Measurements from ENCODE around the gene RRAS2. TPM values are rescaled to one million over a fixed set of nuclear protein-coding genes. Genes with fewer than 3 reads are reported as not detected.

The RRAS2 gene
- total RNA-seq, 4 donors from 2014 or later = 40.7 to 75.4 (median 58.0) TPM

GRCh38 chr11:14308114-14308896, 50.7 kb downstream of the RRAS2 start:
- WGBS = 35% methylated on average over 5 of the region's 5 CpGs
- H3K4me1 ChIP-seq = peaks cover 31 to 54% (median 46%) of the 10 kb centered on the region in 4 donors
- H3K27ac ChIP-seq (replicated peaks in 1 of 4) = no peak overlapping the region
- H3K27me3 ChIP-seq = no peaks in the 10 kb centered on the region
- intact Hi-C loops (cut with DNase I) = loop anchor here (5.0 kb wide), 1 partner anchor 49 kb away; the partner anchor contains the start of gene RRAS2
- DNase-seq (ENCODE audit: extremely low spot score) = no peak
- no peaks in the 10 kb centered on the region for H3K9me3 ChIP-seq
- TF ChIP-seq POLR2AphosphoS5 (IDR thresholded peaks at IDR 0.05) (no peak), POLR2A (IDR thresholded peaks at IDR 0.05; ENCODE audit: low read depth) (no peak), CTCF (IDR thresholded peaks at IDR 0.05) (peak; percentile 34 to 58 (median 36))
- H3K4me3 ChIP-seq = no peak overlapping the region
- no peaks in the 10 kb centered on the region for H3K36me3 ChIP-seq

- intact Hi-C loops (cut with DNase I) = loop anchor here (5.0 kb wide), 1 partner anchor 51 kb away; the partner anchor contains the start of gene RRAS2
- DNase-seq (ENCODE audit: extremely low spot score) = no peak
- WGBS = 100% methylated on average over 1 of the region's 1 CpG
Measured at GRCh38 chr11:14306481-14306880, 52.5 kb downstream of the RRAS2 start.

GRCh38 chr11:14305649-14306048, 53.3 kb downstream of the RRAS2 start:
- 96% methylated on average over 7 of the region's 7 CpGs for WGBS
- intact Hi-C loops (cut with DNase I) = loop anchor here (5.0 kb wide), 1 partner anchor 52 kb away; the partner anchor contains the start of gene RRAS2
- TF ChIP-seq CTCF (IDR thresholded peaks at IDR 0.05) (no peak), EP300 (IDR thresholded peaks at IDR 0.05) (no peak), POLR2AphosphoS5 (IDR thresholded peaks at IDR 0.05) (no peak)

More at GRCh38 chr11:14306481-14306880, 52.5 kb downstream of the RRAS2 start:
- Histone ChIP-seq H3K4me1 (peaks cover 22 to 44% (median 33%) of the 10 kb centered on the region in 4 donors), H3K27ac (replicated peaks in 1 of 4) (no peak overlapping the region), H3K4me3 (no peak overlapping the region), H3K36me3 (no peaks in the 10 kb centered on the region), H3K27me3 (no peaks in the 10 kb centered on the region), H3K9me3 (no peaks in the 10 kb centered on the region)
- TF ChIP-seq POLR2A (IDR thresholded peaks at IDR 0.05; ENCODE audit: low read depth) (no peak), EP300 (IDR thresholded peaks at IDR 0.05) (no peak), CTCF (IDR thresholded peaks at IDR 0.05) (no peak), POLR2AphosphoS5 (IDR thresholded peaks at IDR 0.05) (no peak)

DNA sequence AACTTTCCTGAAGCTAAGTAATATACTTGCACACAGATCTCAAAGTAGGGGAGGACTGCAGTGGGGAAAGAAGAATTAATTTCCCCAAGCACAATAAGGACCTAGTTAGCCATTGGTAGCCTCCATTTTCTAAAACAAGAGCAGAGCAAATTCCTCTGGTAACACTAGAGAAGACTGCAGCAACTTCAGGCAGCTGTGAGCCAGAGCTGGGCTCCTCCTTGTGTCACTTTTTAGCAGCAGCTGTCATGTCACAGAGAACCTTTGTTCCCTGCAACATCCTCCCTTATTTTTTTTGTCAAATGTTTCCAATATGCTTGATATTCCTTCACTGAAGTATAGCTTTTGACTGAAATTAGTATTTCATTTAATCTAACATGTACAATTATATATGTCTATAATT, 54.4 kb downstream of the RRAS2 start:
- TF ChIP-seq CTCF (IDR thresholded peaks at IDR 0.05) (no peak), EP300 (IDR thresholded peaks at IDR 0.05) (no peak), POLR2A (IDR thresholded peaks at IDR 0.05; ENCODE audit: low read depth) (no peak), POLR2AphosphoS5 (IDR thresholded peaks at IDR 0.05) (no peak)
- Histone ChIP-seq H3K27me3 (no peaks in the 10 kb centered on the region), H3K27ac (replicated peaks in 1 of 4) (no peak overlapping the region), H3K36me3 (no peaks in the 10 kb centered on the region), H3K4me1 (peaks cover 20 to 49% (median 34%) of the 10 kb centered on the region in 4 donors), H3K9me3 (no peaks in the 10 kb centered on the region), H3K4me3 (no peak overlapping the region)
- intact Hi-C loops (cut with DNase I) = loop anchor here (5.0 kb wide), 1 partner anchor 148 kb away; no protein-coding TSS in a partner anchor
- no peak for DNase-seq (ENCODE audit: extremely low spot score)

More at GRCh38 chr11:14305649-14306048, 53.3 kb downstream of the RRAS2 start:
- H3K9me3 ChIP-seq = no peaks in the 10 kb centered on the region
- H3K4me1 ChIP-seq = peaks cover 25 to 48% (median 34%) of the 10 kb centered on the region in 4 donors
- H3K27ac ChIP-seq (replicated peaks in 1 of 4) = no peak overlapping the region
- no peak overlapping the region for H3K4me3 ChIP-seq
- no peak for DNase-seq (ENCODE audit: extremely low spot score)
- H3K27me3 ChIP-seq = no peaks in the 10 kb centered on the region
- no peaks in the 10 kb centered on the region for H3K36me3 ChIP-seq

Measured in esophagus muscularis mucosa (tissue), 4 donors.